NCI-H510A (cell line): ENCODE measurements around the gene TMEM121B.
"Not testable (repeated sequence)": the region's sequence is repeated elsewhere in the genome, so short reads cannot be mapped to it uniquely, and the experiment has no call there.

Experiments used
- DNase-seq: peaks from one replicate; lab custom pipeline; 2025; lab: John Stamatoyannopoulos, UW

TMEM121B gene

DNA sequence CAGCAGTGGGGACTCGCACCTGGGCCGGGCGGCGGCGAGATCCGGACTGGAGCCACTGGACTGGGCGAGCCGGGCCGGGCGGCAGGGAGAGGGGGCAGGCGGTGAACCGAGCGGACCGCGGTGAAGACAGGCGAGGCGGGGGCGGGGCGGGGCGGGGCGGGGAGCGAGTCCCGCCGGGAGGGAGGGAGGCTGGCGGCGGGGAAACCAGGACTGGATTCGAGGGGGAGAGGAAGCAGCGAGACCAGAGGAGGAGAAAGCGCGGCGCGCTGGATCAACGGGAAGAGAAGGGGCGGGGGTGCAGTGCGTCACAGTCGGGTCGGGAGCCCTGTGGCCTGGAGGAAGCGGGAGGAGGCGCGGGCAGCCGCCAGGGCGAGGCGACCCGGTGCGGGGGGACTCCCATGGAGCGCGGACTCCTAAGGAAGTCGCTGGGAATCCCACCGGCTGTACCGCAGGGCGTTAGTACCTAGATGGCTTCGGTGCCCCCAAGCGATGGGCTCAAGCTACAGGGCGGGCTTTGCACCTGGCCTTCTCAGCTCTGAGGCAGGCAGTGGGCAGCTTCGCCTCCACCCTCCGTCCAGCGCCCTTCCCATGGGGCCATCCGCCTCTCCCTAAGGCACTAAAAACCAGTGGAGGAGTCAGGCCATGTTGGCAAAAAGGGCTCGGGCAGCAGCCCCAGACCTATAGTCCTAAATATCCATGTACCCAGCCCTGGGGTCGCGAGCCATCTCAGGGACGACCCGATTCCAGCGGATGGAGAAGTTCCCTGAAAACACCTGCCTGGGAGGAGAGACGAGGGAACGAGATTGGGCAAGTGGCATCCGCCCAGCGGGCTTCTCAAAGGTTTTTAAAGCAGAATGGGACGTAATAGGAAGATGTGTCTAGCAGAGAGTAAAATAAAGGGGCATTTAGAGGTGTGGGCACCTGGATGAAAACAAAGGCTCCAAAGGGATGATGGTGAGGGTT is at the start of gene TMEM121B:
TSS of gene TMEM121B (minus strand) at position 128 of the 963 bp plus-strand sequence. CDS start 233 bp downstream, outside the sequence.
- peak; percentile 95 for DNase-seq

DNA sequence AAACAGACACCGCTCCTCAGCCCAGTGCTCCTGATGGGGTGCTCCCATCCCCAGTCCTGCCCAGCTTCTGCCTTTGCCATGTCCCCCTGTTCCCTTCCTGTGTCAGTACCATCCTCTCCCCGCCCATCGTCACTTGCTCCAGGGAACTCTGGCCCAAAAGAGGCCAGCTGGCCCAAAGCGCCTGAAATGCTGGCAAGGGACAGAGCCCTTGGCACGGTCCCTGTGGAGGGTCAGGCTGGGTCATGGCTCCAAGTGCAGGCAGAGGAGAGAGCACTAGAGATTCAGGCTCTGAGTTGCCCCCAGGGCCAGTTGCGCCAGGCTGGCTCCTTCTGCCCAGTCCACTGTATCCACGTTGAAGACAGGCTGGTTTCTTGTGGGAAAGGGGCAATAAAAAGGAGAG is 46.3 kb upstream of the TMEM121B start:
- no peak for DNase-seq

DNA sequence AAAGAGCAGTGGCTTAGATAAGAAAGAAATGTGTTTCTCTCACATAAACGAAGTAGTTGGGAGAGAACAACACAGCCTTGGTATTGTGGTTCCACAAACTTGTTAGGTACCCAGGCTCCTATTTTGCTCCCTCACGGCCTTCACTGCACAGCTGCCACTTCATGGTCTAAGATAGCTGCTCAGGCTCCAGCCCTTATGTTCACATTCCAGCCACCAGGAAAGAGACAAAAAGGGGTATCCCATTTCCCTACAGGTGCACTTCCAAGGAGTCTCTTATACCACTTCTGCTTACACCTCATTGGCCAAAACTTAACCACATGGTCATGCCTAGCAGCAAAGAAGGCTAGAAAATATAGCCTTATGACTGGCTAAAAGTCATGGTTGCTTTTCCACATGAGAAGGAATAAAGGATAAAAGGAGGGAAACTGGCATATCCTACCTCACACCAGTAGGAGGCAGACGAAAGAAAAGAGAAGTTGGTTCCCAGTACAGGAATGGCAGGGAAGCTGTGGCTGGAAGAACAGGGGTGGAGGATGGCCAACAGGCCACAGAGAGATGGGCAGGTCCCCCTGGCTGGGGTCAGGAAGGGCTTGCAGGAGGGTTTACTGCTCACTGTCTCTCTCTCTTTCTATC is 43.3 kb upstream of the TMEM121B start:
- no peak for DNase-seq

DNA sequence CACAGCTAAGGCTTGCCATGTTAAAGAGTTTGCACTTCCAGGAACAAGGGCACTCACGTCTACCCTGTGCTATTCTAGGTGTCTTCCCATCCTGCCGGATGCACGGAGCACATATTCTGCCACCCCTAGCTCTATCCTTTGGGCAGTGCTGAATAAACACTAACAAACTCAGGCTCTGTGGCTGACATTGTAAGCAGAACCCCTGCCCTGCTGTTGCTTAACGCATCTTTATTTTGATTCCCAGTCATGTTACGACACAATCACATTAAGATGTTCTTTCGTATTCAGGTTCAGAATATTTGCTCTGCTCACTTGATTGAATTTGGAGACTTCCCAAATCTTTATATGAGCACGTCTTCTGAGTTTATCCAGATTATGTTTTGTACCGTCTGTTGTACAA is 41.6 kb upstream of the TMEM121B start:
- no peak for DNase-seq

DNA sequence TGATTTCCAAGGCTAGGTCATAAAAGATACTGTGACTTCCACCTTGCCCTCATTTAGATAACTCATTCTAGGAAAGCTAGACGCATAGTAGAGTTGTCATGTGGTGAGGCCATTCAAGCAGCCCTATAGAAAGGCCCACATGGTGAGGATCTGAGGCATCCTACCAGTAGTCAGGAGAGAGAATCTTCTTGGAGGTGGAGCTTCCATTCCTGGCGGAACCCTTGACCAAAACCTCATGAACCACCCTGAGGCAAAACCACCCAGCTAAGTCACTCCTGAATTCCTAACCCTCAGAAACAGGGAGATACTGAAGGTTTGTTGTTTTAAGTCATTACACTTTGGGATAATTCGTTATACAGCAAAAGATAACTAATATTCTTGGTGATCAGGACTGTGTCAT is 40.8 kb upstream of the TMEM121B start:
- DNase-seq: no peak

DNA sequence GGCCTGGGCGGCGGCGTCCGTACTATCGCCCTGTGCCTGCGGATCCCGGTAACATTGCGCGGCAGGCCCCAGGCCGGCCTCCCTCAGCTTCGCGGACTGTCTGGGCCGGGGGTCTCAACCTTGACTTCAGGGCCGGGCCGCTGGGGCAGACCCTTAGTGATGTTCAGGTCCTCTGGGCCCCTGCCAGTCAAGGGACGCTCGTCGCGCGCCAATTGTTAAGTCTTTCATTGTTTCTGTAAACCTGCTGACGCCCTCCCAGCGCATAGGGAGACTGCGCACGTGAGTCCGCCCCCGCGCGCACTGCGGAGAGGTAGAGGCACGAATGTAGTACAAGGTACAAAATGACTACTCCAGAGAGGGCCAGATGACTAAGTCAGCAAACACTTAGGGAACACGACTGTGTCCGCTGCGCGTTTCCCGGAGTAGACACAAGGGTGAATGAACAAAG is 38.4 kb upstream of the TMEM121B start:
- no peak for DNase-seq

DNA sequence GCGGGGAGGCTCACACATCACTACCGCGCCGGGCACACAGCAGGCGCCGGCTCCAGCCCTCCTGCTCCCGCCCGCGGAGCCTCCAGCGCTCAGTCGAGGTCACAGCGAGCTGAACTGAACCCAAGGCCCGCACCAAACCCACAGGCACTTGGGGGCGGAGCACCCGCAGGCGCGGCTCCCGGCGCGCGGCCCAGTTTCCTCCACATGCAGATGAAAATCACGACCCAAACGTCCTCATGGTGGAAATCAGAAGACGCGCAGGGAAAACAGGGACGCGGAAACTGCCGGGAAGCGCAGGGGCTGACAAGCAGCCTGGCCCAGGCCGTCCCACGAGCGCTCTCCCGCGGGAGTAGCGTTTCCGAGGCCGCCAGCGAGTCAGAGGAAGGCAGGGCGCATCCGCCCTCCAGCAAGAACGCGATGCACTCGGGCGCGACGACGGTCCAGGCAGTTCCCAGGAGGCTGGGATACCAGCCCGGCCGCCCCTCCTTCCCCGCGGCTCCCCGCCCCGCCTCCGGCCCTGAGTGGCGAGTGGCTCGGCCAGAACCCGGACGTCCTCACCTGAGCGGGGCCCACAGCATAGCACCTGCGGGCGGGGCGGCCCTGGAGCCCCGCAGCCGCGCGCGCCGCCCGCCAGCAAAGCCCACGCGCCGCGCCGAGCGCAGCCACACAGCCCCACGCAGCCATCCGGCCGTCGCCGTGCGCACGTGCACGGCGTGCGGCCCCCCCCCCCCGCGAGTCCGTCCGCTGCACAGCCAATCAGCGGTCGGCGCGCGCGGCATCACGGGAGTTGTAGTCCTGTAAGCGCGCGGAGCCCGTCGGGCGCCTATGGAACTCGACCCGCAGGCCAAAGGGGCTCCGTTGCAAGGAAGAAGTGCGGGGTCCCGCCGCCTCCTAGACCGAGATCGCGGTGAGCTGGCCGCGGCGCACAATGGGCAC is 37.7 kb upstream of the TMEM121B start, which contains the start of gene HDHD5:
TSS of gene HDHD5 (minus strand) at position 710 of the 936 bp plus-strand sequence. CDS start at position 684, 26 bp downstream.
- peak; percentile 80 for DNase-seq

DNA sequence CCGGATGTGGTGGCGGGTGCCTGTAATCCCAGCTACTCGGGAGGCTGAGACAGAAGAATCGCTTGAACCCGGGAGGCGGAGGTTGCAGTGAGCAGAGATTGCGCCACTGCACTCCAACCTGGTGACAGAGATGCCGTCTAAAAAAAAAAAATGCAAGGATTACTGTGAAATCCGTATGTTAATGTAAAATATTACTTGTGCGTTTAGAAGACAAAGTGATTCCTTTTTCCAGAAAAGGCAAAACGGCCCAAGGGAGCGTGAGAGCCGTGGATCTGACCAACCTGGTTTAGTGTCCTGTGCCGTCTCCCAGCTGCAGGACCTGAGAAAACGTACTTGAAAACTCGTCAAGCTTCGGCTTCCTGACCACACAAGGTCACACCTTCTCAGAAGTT is 37.0 kb upstream of the TMEM121B start:
- no peak for DNase-seq

DNA sequence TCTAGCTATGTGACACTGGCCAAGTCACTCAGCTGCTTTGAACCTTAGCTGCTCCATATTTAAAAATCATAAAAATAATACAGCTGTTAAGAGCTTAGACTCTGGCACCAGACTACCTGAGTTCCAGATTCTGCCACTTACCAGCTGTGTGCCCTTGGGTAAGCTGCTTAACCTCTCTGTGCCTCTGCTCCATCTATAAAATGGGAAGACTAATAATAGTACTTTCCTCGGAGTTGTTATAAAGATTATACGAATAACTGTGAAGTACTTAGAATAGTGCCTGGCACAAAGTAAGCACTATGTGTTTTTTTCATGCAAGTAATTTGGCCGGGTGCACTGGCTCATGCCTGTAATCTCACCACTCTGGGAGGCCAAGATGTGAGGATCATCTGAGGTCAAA is 36.6 kb upstream of the TMEM121B start:
- DNase-seq: no peak

DNA sequence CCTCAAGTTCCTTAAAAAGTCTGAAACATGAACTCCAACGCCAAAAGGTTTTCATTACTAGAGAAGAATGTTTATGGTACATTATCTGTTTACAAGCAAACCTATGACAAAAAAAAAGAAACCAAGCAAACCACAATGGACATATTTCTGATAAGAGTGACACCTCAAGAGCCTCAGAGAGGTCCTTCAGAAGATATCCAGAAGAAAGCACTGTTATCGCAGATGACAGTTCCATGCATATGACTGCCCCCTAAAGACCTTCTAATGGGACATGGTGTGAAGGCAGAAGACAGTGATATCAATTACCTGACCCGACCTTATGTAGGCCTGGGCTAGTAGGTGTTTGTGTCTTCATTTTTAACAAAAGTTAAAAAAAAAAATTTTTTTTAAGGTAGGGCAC is 34.8 kb upstream of the TMEM121B start:
- no peak for DNase-seq

DNA sequence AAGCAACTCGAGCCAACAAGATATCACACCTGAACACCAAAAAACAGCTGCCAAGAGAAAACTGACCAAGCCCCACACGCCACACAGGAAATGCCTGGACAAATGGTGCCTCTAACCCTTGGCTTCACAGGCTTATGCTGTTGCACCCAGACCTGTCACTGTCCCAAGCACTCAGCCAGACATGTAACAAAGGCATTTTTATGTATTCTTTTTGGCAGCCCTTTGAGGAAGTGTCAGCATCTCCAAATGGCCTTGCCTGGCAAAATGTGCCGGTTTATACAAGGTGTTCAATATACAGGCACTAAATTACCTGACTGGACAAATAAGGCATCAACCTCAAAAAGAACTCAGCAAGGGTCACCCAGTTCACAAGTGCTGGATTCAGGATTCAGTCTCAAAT is 31.8 kb upstream of the TMEM121B start:
- no peak for DNase-seq

DNA sequence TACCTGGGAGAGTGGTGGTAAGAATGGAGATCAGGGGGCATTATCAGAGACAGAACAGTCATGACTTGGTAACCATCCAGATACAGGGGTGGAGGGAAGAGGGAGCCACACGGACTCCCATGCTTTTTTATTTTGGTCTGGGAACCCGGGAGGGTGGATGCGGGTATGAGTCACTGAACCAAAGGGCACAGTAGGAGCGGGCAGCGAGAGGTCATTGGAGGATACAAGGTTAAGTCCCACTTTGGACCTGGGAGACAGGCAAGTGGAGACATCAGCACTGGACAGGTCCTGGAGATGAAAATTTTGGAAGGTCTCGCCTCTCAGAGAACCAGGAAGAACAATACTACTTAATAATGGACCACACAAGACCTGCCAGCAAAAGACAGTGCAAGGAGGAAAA is 31.2 kb upstream of the TMEM121B start:
- DNase-seq: no peak

DNA sequence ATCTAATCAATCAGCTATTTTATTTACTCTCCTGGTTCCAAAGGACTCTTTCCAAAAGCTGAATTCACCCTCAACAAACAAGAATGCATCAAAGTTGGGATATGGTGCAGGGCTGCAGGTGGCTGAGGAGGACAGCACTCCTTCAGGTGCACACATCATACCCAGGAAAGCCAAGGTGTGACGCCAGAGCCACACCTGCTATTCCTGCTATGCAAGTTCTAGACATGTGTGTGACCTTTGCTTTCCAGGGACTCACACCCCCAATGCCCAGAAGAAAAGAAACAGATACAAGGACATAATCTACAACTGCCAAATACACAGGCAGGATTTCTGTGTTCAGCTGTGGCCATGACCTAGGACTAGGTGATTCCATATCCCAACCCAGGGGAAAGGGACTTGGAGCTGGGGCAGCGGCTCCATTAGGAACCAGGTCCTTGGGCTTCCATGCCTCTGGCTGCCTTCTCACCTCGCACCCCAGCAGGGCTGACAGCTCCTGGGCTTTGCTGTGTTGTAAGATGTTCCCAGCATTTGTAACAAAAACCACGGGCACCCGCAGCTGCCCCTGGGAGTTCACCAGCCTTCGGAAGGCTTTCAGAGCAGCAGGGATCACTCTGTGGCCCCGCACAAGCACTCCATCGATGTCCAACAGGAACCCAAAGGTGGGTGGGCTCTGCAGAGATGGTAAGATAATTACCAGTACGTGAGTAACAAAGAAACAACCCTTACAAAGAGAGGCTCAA is 28.1 kb upstream of the TMEM121B start:
- DNase-seq: no peak

DNA sequence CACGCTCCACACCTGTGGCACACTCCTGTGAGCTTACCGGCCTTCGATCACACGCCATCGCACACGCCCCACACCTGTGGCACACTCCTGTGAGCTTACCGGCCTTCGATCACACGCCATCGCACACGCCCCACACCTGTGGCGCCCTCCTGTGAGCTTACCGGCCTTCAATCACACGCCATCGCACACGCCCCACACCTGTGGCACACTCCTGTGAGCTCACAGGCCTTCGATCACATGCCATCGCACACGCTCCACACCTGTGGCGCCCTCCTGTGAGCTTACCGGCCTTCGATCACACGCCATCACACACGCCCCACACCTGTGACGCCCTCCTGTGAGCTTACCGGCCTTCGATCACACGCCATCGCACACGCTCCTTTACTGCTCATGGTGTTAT is 26.3 kb upstream of the TMEM121B start:
- DNase-seq: not testable (repeated sequence)

DNA sequence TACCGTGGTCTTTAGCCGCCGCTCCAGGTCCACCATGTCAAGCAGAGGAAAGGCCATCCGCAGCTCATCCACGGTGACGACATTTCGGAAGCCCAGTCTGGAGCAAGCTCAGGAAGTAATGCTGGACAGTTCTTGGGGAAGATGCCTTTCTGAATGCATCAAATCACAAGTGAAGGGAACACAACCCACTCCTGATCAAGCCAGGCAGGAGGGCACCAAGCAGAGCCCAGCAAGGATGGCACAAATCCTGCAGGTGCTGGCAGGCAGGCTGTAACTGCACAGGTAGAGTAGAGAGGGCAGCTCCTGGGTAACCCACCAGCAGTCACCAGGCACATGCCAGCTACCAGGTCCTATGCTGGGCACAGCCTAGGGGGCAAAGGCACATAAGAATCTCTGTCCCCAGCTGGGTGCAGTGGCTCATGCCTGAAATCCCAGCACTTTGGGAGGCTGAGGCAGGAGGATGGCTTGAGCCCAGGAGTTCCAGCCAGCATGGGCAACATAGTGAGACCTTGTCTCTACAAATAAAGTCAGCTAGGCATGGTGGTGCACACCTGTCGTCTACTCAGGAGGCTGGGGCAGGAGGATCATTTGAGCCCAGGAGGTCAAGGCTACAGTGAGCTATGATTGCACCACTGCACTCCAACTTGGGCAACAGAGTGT is 24.0 kb upstream of the TMEM121B start:
- no peak for DNase-seq

DNA sequence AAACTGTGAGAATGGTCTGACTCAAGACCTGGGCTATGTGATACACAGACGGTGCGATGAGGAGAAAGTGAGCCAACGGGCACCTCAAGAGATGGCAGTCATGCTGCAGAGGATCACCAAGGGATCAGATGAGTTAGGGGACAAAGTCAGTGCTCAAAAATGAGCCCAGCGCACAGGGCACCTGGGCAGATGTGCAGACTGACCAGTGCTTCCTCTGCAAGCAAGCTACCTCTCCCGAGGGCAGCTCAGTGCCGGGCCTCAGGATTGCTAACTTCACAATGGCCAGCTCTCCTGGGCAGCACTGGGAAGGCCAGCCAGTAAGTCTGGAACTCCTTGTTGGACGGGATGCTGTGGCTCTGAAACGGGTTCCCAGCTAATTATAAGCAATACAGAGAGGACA is 22.7 kb upstream of the TMEM121B start:
- no peak for DNase-seq

DNA sequence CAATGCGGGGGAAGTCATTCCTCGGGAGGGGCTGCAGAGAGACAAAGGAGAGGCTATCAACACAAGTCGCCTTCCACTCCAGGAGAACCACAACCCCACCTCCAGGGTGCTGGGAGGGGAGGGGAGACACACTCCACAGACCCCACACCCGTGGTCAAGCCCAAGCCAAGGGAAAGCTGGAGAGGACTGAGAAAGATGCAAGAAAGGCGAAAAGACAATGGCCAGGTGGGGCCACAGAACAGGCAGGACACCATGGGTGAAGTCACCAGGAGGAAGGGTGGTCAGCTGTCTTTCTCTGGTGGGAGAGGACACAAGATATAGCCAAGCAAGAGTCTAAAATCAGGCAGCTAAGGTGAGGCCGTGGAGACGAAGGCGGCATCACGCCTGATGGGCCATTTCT is 21.9 kb upstream of the TMEM121B start:
- DNase-seq: no peak

DNA sequence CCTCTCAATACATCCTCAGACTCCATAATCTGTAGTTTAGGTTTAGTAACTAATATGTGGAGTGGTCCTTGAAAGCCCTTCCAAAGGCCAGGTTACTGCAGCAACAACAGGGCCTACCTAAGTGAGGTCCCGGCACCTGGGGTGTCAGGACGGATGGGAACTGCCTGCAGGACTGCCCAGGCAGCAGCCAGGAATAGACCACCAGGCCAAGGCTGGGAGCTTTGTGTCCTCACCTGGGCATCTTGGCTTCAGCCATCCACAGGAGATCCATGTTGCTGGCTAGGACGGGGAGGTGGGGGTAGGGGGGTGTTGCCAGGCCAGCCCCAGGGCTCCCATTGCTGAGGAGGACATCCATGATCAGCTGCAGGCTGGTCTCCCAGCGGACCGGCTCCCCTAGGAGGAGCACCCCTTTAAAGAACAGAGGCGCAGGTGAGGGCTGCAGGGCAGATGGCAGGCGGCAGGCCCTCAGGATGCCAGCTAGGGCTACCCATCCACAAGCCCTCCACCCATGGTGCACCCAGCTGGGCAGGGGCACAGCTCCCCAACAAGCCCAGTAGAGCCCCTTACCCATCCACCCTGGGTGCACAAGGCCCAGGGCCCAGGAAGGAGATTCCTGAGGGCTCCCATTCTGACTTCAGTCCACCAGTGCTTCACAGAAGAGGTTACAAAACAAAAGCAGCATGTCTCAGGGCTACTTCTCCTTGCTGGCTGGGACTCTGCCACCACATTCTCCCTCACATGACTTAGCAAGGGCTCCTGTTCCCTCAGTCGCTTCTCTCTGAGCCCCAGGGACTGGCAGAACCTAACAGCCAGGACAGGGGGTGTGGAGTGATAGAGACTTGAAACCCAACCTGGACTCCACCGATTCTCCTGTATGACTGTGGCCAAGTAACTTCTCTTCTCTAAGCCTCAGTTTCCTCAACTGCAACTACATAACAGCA is 19.9 kb upstream of the TMEM121B start:
- DNase-seq: no peak

DNA sequence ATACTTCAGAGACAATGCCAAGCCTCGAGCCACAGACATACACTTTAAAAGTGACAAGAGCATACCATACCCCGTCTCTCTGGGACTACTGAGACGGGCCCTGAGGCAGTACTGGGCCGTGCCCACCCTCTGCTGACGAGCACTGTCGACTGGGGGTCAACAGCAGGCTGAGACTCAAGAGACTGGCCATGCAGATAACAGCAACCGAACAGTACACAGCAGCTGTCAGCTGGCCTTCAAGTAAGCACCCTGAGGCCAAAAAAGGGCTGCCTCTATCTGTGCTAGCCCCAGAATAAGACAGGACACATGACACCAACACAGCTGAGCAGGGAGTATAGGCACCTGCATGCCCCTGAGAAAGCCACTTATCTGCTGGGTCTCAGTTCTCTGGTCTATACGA is 18.9 kb upstream of the TMEM121B start:
- no peak for DNase-seq

DNA sequence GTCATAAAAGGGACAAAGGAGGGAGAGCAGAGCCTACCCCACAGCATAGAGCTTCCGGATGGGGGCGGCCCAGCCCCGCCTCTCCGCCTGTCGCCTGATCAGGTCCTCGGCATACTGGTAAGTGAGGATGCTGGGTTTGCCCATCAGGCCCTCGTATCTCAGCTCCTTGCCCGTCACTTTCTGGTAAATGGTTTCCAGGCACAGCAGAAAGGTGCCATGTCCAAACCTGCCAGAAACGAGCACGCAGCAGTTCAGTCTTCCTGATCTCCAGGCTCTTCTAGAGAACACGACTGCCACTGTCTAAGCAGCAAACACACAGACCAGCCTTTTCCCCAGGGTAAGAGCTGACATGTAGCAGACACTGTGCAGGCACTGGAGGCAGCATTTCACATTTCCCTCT is 17.4 kb upstream of the TMEM121B start:
- no peak for DNase-seq
